Astrocyte (in vitro differentiated cells and primary cell): ENCODE data around the gene PTPRE.

Source experiments
- CTCF ChIP-seq: IDR thresholded peaks from 2 replicates; pipeline ENCODE4 v1.5.1; 2011; ENCODE audit warnings: low read depth, mild to moderate bottlenecking, inconsistent platforms, low read length, moderate library complexity; ENCODE audit not compliant: insufficient read depth
- EZH2 ChIP-seq: IDR thresholded peaks from 2 replicates; pipeline ENCODE4 v1.6.1; 2012; ENCODE audit warnings: mild to moderate bottlenecking, low read length, inconsistent platforms; ENCODE audit not compliant: insufficient read depth

GRCh38 chr10:127943336-127943910 is 36.5 kb downstream of the PTPRE start:
- TF ChIP-seq CTCF (no peak), EZH2 (no peak)
